AG04450 (cell line): ENCODE measurements around the gene PARD3. TPM values are rescaled to one million over a fixed set of nuclear protein-coding genes. Genes with fewer than 3 reads are reported as not detected.
A peak's percentile ranks its signal among the peaks of the same experiment; 100 is the strongest.

Experiments
- CTCF ChIA-PET: fragments of 300-600, 350-600 bp; formaldehyde crosslinking; extraction: SDS; loops from one replicate; lab custom pipeline; 2022; ENCODE audit warnings: antibody characterized with exemption, inconsistent platforms; lab: Charles Lee
- POLR2A ChIA-PET: fragments of 350-600 bp; formaldehyde crosslinking; extraction: SDS; loops from one replicate; lab custom pipeline; 2021; ENCODE audit warnings: antibody characterized with exemption, inconsistent platforms; lab: Yijun Ruan, JAX
- DNase-seq: peaks from one replicate; pipeline ENCODE4 v3.0.0-alpha.2; 2011; ENCODE audit warnings: low read depth, low spot score
- H3K27ac ChIP-seq: one replicate; pipeline ENCODE4 v1.5.1; 2012; ENCODE audit warnings: low read depth, low read length, control low read depth
- H3K27me3 ChIP-seq: one replicate; pipeline ENCODE4 v1.6.0; 2012; ENCODE audit warnings: low read length; ENCODE audit not compliant: control insufficient read depth, insufficient read depth
- H3K4me3 ChIP-seq: 2 replicates; pipeline ENCODE4 v1.5.1; 2011; ENCODE audit warnings: mild to moderate bottlenecking, low read depth, low read length, control low read depth
- H3K9me3 ChIP-seq: 2 replicates; pipeline ENCODE4 v1.5.1; 2012; ENCODE audit warnings: low read length; ENCODE audit not compliant: control insufficient read depth, insufficient read depth
- CTCF ChIP-seq: IDR thresholded peaks from 2 replicates; pipeline ENCODE4 v1.5.1; 2011; ENCODE audit warnings: low read depth, low read length, control low read depth, inconsistent platforms
- polyA plus RNA-seq: library from polyadenylated mRNA; depleted of rRNA; stranded (reverse); fragments of >200 nt; gene quantifications from 2 replicates; pipeline ENCODE4 v1.2.3, GENCODE V29; 2011

PARD3 gene
- polyA plus RNA-seq, 1 experiment = 43.1 TPM

- no peaks in the 10 kb centered on the region for H3K27me3 ChIP-seq
- DNase-seq = no peak
- no peak for TF ChIP-seq CTCF
- ChIA-PET CTCF (interaction anchor here (0.6 kb wide), 2 partner anchors 81 to 1050 kb away, joined by 7 to 8 read pairs; no protein-coding TSS in a partner anchor), POLR2A (no interaction called here)
- no peak overlapping the region for H3K27ac ChIP-seq
- H3K4me3 ChIP-seq = no peak overlapping the region
- peaks cover 3% of the 10 kb centered on the region; the same call in 1 of the 2 replicates for H3K9me3 ChIP-seq
These were observed 695.6 kb downstream of the PARD3 start for GRCh38 chr10:34119456-34119855.

- TF ChIP-seq CTCF = no peak
- ChIA-PET CTCF (interaction anchor here (0.8 kb wide), 1 partner anchor 120 kb away, joined by 3 read pairs; no protein-coding TSS in a partner anchor), POLR2A (no interaction called here)
- H3K27me3 ChIP-seq = no peaks in the 10 kb centered on the region
- peaks cover 3% of the 10 kb centered on the region; the same call in 1 of the 2 replicates for H3K9me3 ChIP-seq
- no peak for DNase-seq
- no peak overlapping the region for H3K4me3 ChIP-seq
- H3K27ac ChIP-seq = no peak overlapping the region
These were observed 698.3 kb downstream of the PARD3 start for GRCh38 chr10:34116681-34117271.

GRCh38 chr10:34116220-34116641 is 698.9 kb downstream of the PARD3 start:
- CTCF ChIA-PET = no interaction called here
- POLR2A ChIA-PET = no interaction called here
- Histone ChIP-seq H3K4me3 (no peak overlapping the region), H3K27me3 (no peaks in the 10 kb centered on the region), H3K9me3 (peaks cover 3% of the 10 kb centered on the region; the same call in 1 of the 2 replicates), H3K27ac (no peak overlapping the region)
- peak; percentile 21 for DNase-seq
- no peak for TF ChIP-seq CTCF

- no peak for DNase-seq
- Histone ChIP-seq H3K4me3 (no peak overlapping the region), H3K9me3 (peaks cover 3% of the 10 kb centered on the region), H3K27ac (no peak overlapping the region), H3K27me3 (no peaks in the 10 kb centered on the region)
- no peak for TF ChIP-seq CTCF
- ChIA-PET POLR2A (no interaction called here), CTCF (no interaction called here)
These were observed 700.2 kb downstream of the PARD3 start for GRCh38 chr10:34114914-34115313.

DNA sequence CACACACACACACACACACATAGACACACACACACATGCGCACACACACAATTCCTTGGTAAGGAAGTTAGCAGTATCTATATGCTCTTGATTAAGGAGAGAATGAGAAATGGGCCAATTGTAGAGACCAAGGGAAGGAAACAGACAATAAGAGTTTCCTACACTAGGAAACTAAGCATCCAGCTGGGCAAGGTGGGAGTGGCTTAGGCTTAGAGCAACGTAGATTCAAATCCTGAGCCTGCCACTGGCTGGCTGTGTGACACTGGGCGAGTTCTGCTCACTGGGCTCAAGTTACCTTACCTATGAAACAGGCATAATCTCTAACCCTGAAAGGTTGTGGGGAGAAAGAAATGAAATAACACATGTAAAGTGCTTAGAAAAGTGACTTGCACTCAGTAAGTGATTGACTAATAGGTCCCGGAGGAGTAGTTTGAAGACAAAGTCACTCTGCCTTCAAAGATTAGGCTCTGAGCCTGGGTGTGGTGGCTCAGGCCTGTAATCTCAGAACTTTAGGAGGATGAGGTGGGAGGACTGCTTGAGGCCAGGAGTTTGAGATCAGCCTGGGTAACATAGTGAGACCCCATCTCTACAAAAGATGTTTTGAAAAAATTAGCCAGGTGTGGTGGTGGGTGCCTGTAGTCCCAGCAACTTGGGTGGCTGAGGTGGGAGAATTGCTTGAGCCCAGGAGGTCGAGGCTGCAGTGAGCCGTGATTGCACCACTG is 701.4 kb downstream of the PARD3 start:
- Histone ChIP-seq H3K27ac (no peak overlapping the region), H3K27me3 (no peaks in the 10 kb centered on the region), H3K9me3 (no peaks in the 10 kb centered on the region; the same call in none of the 2 replicates), H3K4me3 (no peak overlapping the region)
- POLR2A ChIA-PET = no interaction called here
- no peak for TF ChIP-seq CTCF
- no peak for DNase-seq
- CTCF ChIA-PET = no interaction called here
